ENCODE data around the gene APPBP2.
"Not testable (repeated sequence)": the region's sequence is repeated elsewhere in the genome, so short reads cannot be mapped to it uniquely, and the experiment has no call there.

The APPBP2 gene

DNA sequence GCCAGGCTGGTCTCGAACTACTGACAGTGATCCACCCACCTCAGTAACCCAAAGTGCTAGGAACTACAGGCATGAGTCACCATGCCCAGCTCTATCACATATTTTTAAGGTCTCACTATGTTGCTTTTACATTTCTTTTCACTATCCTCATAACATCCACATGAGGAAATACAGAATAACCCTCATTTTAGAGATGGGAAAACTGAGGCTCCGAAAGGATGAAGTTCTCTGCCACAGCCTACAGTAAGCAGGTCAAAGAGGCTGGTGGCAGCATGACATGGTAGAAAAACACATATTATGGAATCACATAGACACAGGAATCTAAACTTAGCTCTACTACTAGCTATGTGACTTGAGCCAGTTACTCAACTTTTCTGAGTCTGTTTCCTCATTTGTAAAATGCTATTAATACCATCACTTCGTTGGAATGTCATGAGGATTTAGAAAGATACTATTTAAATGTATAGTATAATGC is 32.2 kb downstream of the APPBP2 start:
- no peak for DNase-seq (ENCODE audit: low read depth in 2 of 2)

DNA sequence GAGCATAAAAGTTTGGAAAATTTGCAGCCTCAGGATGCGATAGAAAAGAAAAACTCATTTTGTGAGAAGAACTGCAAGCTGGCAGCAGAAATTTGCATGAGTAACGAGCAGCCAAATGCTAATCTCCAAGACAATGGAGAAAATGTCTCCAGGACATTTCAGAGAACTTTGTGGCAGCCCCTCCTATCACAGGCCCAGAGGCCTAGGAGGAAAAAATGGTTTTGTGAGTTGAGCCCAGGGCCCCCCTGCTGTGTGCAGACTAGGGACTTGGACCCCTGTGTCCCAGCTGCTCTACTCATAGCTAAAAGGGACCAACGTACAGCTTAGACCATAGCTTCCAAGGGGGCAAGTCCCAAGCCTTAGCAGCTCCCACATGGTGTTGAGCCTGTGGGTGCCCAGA is 34.3 kb downstream of the APPBP2 start:
- DNase-seq (ENCODE audit: low read depth in 2 of 2): no peak

- DNase-seq (ENCODE audit: low read depth in 2 of 2): not testable (repeated sequence)
Measured at GRCh38 chr17:60490594-60490993, 35.4 kb downstream of the APPBP2 start.

GRCh38 chr17:60481604-60482003 is 44.4 kb downstream of the APPBP2 start:
- no peak for DNase-seq (ENCODE audit: low read depth in 2 of 2)

GRCh38 chr17:60473788-60474187 is 52.3 kb downstream of the APPBP2 start:
- DNase-seq (ENCODE audit: low read depth in 2 of 2): no peak

DNA sequence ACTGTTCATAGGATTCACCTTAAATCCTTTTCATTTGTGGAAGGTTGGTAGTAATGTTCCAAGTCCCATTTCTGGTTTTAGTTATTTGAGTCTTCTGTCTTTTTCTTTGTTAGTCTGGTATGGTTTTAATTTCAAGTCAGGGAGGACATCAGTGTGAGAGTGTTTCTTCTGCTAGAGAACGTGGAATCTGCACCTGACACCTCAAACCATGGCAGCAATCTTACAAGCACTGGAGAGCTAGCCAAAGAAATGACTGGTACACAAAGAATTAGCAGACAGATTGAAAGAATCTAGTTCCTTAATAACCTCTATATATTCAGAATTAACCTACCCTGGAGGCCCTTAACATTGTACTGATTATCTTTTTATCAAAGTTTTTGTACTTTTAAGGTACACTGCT is 53.6 kb downstream of the APPBP2 start:
- DNase-seq (ENCODE audit: low read depth in 2 of 2): no peak

DNA sequence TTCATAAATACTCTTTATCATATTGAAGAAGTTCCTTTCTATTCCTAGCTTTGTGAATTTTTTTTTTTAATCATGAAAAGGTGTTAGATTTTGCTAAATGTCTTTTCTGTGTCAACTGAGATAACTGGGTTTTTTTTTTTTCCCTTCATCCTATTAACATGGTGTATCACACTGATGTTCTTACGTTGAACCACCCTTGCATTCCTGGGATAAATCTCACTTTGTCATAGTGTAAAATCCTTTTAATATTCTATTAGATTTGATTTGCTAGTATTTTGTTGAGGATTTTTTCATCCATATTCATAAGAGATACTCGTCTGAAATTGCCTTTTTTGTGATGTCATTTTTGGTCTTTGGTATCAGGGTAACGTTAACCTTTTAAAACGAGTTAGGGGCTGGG is 54.6 kb downstream of the APPBP2 start:
- DNase-seq (ENCODE audit: low read depth in 2 of 2): no peak

DNA sequence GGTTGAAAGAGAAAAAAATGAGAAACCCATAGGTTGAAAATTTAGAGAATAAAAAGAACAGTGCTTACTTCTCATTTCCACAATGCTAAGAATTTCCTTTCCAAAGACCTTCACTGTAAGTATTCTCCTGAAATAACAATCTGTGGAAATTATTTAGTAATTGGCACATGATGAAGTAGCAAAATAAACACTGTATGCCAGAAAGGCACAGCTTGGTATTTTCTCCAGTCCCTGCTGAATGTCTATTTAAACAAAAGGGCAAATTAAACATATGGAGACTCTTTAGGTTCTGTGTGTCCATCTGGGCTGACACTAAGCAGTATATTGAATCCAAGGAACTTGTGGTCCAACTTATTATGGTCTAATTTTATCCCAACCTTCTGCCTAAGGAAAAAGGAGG is 57.7 kb downstream of the APPBP2 start:
- no peak for DNase-seq (ENCODE audit: low read depth in 2 of 2)

DNA sequence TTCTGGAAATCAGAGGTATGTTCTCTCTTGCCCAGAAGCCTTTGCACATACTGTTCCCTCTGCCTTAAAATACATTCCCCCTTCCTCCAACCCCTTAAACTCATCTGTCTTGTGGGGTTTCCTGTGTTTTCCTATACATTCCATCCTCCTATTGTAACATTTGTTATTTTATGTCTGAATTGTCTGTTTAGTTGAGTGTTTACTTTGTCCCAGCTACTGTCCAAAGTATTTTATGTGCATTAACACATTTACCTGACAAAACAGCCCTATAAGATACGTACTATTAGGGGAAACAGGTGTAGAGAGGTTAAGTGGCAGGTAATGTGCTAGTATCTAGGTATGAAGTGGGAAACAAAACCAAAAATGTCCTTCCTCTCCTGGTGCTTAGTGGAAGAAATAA is 61.7 kb downstream of the APPBP2 start:
- no peak for DNase-seq (ENCODE audit: low read depth in 2 of 2)

DNA sequence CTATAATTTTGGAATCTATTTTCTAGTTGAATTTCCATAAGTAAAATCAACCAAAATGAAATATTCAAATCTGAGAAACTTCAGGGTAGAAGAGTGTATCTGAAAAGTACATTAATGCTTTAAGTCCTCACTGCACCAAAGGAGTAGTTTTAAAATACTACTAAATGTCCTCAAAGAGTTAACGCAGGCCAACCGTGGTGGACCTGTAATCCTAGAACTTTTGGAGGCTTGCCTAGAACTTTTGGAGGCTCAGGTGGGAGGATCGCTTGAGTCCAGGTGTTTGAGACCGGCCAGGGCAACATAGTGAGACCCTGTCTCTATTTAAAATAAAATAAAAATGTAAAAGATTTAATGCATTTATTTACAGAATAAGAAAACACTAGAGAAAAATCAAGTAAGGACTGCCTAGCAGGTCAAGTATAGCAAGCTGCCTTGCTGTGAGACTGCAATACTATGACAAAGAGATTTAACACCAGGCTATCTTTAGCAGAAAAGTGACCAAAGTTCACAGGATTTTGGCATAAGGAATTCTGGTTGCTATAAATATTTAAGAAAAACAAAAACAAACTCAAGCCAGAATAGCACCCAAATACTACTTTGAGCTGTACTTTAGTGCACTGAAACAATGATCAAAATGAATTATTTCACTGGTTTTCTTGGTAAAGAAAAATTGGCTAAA is 62.7 kb downstream of the APPBP2 start:
- DNase-seq (ENCODE audit: low read depth in 2 of 2): no peak

DNA sequence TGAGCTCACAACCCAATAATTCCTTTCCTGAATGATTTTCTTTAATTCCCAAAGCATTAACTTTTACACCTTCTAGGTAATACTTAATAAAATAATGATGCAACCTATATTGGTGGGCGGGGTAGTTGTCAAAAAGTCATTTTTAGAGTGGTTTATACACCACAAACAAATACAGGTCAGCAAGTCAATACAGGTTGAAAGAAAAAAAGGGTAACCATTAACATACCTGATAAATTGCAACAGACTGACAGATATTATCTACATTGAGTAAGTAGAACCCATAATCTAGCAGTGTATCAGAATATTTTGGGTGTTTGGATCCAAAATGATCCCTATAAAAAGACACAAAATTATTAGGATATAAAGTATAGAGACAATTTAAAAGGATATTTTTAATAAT is 64.5 kb downstream of the APPBP2 start:
- DNase-seq (ENCODE audit: low read depth in 2 of 2): no peak

- DNase-seq (ENCODE audit: low read depth in 2 of 2): no peak
Measured at GRCh38 chr17:60457148-60457547, 68.9 kb downstream of the APPBP2 start.

DNA sequence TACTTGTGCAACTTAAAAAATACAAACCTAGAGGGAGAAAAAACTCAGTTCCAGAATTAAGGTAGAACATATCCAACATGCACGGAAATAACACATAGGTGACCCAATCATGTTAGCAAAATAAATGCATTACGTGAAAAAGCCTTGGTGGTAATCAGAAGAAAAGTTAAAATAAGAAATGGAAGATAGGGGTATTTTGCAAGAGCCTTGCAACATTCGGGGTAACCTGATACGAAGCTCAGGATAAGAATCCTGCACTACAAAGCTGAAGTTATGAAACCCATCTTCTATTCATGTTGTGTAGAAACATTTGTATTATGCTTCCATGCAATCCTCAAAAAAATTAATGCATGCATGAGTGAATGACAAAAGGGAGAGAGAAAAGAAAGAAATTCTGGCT is 70.7 kb downstream of the APPBP2 start:
- DNase-seq (ENCODE audit: low read depth in 2 of 2): no peak

GRCh38 chr17:60451965-60452364 is 74.1 kb downstream of the APPBP2 start:
- no peak for DNase-seq (ENCODE audit: low read depth in 2 of 2)

GRCh38 chr17:60451071-60451470 is 75.0 kb downstream of the APPBP2 start:
- DNase-seq (ENCODE audit: low read depth in 2 of 2): no peak

DNA sequence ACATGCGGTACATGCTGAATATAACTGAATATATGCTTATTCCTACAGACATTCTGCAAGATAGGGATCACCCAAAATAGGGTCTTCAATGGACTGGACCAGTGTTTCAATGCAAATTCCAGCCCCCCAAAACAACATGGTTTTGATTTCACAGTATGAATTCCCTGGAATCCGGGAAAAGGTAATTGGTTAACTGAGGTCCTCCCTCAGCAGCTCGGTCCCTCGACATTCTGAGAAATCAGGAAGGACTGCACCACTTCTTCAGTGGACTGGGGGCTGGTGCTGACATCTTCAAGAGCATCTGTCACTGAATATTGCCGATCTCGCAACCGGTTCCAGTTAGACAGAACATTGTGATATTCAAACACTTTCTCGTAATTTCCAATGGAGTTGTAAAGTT is 78.7 kb downstream of the APPBP2 start:
- DNase-seq (ENCODE audit: low read depth in 2 of 2): no peak

DNA sequence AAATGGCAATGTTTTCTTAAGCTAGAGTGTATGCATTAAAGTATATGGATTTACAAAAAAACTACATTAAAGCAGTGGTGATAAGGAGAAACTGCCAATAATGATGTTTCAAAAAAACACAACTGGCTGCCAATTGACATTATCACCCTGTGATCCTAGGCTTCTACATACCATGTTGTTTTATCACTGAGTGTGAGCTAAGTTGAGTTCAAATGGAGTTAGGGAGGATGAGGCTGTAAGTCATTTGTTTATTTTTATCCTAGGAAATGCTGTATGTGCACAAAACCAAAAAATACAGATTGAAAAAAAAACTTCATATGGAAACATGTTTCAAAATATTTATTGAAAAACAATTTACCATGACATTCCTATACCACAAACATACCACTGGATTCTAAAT is 80.9 kb downstream of the APPBP2 start:
- DNase-seq (ENCODE audit: low read depth in 2 of 2): no peak

DNA sequence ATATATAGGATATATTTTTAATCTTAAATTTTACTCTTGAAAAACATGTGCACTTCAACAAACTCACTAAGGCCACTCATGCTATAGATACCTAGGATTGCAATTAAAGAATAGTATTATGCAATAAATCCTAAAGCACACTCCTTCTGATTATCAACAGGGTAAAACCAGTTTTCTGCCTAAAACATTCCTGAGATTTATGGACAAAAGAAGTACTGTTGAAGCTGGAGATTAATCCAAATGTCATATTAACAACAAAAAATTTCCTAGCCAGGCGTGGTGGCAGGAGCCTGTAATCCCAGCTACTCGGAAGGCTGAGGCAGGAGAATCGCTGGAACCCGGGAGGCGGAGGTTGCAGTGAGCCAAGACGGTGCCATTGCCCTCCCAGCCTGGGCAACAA is 82.3 kb downstream of the APPBP2 start:
- no peak for DNase-seq (ENCODE audit: low read depth in 2 of 2)

- no peak for DNase-seq (ENCODE audit: low read depth in 2 of 2)
Measured at GRCh38 chr17:60442271-60443173, 83.5 kb downstream of the APPBP2 start.

DNA sequence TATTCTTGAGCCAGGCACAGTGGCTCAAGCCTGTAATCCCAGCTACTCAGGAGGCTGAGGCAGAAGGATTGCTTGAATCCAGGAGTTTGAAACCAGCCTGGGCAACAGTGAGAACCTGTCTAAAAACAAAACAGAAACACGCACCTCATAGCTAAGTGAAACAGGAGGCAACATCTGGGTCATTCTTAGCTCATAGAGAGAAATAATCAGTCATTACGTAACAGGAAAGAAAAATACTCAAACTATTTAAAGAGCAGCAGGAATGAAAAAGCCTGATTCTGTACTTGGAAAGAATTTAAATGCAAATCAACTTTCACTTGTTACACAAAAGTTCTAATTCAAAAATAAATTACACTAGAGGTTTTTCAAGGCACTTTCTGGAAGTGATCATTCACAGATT is 86.5 kb downstream of the APPBP2 start:
- no peak for DNase-seq (ENCODE audit: low read depth in 2 of 2)

- no peak for DNase-seq (ENCODE audit: low read depth in 2 of 2)
Measured at GRCh38 chr17:60436676-60437075, 89.4 kb downstream of the APPBP2 start.

- peak; percentile 19 to 26 for DNase-seq (ENCODE audit: low read depth in 2 of 2)
Measured at GRCh38 chr17:60435244-60436167, 90.5 kb downstream of the APPBP2 start.

Measured in stimulated activated CD8-positive, alpha-beta memory T cell treated with anti-CD3 and anti-CD28 coated beads, Interleukin-2, amount 100 ng/mL, for 1 hour (primary cell).